Activated naive CD4-positive, alpha-beta T cell treated with anti-CD3 and anti-CD28 coated beads, Interleukin-2, amount 50 U/mL, for 16 hours (primary cell): ENCODE measurements around the gene UVSSA.
"Not testable (repeated sequence)": the region's sequence is repeated elsewhere in the genome, so short reads cannot be mapped to it uniquely, and the experiment has no call there.

Experiments used
- DNase-seq: peaks from one replicate; pipeline ENCODE4 v3.0.0-alpha.2; 2020

Gene UVSSA

GRCh38 chr4:1365271-1366178 is 18.5 kb downstream of the UVSSA start:
- DNase-seq = no peak

DNA sequence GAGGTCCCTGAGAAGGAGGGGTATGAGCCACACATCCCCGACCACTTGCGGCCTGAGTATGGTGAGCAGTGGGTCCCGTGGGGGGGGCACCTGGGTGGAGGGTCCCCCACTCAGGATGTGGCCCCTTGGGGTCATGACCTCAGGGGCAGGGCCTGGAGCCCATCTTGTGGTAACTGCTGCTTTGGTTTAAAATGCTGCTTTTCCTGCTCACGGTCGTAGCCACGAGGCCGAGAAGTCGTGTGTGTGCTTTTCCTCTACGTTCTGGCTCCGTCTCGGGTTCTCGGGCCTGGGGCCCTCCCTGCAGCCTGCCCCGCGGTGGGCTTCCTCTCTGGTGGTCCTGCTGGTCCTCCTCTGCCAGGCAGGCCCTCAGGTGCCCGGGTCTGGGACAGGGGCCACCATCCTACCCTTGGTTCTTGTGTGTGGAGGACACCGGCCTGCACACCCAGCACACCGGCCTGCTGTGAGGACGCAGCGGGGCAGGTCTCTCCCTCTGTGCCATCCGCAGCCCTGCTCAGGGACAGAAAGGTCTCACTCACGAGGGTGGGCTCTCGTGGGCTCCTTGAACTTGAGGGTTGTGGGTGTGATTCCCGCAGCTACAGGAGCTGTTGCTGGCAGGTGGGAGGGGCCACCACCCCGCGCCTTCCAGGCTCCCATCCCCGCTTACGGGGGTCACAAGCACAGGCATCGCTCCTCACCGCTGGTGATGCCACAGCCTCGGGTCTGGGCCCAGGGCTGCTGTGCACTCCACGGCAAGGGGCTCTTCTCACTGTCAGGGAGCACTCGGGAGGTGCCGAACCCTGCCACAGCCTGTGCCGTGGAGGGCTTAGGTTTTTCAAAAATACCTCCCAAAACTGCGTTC is 19.6 kb downstream of the UVSSA start:
- peak; percentile 7 for DNase-seq

DNA sequence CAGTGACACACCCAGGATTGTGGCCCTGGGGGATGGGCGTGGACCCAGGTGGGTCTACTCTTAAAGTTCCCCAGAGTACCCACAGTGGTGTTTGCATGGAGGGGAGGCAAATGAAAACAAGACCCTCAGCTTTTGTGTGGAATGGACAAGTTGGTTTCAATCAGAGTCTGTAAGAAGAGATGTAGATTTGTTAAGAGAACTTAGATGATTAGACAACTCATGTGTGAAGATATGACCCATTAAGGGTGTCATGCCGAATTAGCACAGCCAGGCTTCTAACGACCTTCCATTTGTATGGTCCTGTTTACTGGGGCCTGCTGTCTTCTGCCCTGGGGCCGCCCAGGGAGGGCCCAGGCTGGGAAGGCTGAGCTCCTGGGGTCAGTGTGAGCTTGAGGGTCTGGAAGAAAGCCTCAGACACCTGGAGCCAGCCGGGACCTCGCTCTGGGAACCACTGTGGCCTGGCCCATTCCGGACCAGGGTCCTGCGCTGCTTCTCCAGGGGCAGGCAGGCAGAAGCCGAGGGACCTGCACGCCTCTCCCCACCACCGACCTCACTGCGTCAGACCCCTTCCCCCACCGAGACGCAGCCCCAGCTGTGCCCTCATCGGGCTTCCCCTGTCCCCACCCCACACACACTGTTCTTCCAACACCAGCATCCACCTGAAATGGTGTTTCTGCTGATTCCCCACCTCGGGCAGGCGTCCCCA is 20.4 kb downstream of the UVSSA start:
- peak; percentile 6 for DNase-seq

DNA sequence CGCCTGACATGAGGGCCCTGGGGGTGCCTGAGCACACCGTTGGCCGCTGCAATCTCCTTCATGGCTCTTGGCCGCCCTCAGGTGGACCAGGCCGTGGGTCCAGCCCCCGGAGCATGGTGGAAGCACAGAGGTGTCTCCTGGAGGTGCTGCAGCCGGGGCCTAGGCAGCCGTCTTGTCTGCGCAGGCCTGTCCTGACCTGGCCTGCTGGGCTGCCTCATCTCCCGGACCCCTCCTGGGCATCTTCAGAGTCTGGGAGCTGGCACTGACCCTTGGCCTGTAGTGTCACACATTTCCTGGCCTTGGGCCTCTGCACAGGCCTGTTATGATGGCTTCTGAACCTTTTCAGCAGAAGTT is 20.9 kb downstream of the UVSSA start:
- peak; percentile 8 for DNase-seq

GRCh38 chr4:1368421-1369090 is 21.5 kb downstream of the UVSSA start:
- DNase-seq = peak; percentile 10

DNA sequence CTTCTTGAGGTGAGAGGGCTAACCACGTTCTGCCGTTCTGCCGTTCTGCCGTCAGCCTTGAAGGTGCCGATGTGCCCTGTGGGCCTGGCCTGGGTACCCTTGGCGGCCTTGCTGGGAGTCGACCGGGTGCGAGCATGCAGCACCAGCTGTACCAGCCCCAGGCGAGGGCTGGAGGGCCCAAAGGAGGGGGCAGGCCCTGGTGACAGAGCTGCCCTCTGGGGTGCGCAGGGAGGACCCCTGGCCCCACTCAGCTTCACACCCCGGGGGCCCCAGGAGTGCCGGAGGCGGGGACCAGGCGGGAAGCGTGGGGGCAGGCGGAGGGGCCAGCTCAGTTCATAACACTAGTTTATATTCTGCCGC is 22.1 kb downstream of the UVSSA start:
- peak; percentile 7 for DNase-seq

DNA sequence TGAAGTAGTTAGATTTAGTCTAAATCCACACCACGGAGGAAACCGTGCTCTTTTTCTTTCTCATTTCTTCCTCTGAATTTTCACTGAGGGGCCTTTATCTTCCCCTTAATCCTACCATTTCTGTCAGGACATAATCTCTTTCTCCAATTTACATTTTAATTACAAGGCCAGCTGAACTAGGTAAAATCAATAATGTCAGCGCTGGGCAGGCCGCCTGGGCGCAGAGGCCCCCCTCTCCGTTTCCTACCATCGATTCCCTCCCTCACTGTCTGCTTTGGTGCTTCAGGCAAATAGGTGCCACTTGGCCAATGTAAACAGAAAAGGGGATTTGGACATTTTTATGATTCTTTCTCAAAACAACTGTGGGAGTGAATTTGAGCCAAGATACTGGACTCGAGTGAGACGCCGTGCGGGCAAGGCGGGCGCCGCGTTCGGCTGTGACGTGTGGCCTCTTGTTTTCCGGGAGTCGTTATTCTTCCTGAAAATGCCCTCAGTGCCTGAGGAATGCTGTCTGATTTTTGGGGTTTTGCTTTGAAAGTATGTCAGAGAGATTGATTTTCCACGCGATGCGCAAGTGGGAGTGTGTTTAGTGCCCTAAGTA is 22.6 kb downstream of the UVSSA start:
- no peak for DNase-seq

DNA sequence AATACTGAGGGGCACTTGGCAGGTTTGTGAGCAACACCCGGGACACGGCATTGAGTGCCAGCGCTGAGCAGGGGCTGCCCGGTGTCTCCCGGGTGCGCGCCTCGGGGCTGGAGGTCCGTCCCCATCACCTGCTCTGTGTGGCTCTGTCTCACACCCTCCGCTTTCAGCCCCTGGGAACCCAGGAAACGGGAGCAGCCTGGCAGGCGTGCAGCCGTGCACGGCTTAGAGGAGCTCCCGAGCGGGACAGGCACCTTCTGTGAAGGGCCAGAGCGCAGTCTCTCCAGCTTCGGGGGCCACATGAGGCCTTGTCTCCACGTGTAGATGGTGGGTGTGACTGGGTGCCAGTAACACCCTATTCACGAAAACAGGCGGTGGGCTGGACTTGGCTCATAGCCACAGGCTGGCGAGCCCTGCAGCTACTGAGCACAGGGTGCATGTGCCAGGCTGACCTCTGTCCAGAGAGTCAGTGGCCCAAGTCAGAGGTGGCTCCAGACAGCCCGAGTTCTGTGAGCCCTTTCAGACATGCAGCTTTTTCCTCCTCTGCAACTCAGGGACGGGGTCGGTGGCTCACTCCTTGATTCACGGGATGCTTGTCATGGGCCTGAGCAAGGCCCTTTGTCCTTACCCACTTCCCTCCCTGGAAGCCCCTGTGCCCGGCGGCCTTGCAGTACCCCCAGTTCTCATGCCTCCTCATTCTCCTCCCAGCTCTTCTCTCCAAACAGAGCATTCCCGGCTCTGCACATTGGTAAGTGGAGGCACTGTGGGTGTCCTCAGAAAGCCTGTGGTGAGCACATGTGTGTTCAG is 23.5 kb downstream of the UVSSA start:
- no peak for DNase-seq

DNA sequence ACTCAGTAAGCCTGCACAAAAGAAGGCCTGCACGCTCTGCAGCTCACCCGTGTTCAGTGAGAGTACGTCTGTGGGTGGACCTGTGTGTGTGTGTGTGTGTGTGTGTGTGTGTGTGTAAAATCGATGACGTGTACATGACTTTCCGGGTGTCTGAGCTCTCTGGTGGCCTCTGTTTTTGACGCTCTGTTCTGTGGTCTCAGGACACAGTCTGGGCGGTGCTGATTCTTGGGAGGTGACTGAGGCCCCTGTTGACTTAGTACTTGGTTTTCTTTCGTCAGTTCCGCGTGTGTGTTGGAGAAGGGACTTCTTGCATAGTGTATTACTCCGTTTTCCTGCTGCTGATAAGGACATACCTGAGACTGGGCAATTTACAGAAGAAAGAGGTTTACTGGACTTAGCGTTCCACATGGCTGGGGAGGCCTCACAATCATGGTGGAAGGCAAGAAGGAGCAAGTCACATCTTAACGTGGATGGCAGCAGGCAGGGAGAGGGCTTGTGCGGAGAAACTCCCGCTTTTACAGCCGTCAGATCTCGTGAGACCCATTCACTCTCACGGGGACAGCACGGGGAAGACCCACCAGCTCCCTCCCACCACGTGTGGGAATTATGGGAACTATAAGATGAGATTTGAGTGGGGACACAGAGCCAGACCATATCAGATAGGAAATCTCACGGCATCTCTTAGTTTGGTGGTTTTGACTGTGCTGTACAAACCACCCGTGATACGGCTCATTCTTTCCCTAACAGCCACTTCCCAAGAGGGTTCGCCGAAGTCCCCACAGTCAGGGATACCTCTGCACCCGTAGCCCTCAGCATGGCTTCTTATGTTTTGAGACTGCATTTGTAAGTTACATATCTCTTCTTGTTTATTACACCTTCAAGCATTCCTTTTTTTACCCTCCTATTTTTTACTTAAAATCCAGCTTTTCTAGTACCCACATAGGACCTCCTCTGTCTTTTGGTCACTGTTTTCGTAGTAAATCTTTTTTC is 24.5 kb downstream of the UVSSA start:
- DNase-seq = no peak

GRCh38 chr4:1372576-1372975 is 25.6 kb downstream of the UVSSA start:
- DNase-seq = not testable (repeated sequence)

DNA sequence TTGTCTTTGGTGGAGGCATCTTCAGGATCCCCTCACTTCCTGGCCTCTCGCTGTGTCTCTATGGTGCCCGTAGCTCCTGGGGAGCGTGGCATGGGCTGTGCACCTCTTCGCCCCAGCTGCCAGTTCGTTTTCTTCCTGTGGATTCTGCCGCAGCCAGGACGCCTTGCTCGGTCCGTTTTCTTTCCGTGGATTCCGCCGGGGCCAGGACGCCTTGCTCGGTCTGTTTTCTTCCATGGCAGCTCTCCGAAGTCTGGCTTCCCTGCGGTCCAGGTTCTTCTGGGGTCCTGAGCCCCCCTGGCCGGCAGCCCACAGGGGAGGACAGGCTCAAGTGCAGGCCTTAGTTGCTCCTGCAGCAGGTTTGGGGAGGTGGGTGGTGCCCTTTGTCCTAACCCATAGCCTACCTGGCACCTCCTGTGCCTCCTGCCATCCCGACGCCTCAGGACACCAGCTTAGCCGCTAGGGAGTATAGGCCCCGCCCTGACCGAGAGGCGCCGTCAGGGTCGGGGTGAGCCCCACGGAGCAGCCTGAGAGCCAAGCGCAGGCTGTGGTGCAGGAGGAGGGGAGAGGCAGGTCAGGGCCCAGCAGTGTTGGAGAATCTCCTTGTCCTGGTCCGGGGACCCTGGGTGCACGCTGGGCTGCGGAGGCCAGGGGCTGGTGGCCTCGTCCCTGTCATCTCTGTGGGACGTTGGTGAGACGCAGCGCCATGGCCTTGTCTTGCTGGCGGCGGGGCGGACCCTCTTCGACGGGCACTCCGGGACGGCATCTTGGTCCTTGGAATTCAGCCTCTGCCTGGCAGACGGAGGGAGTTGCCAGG is 27.1 kb downstream of the UVSSA start:
- peak; percentile 10 for DNase-seq

- peak; percentile 7 for DNase-seq
Observed at GRCh38 chr4:1374706-1375045, 27.7 kb downstream of the UVSSA start.

GRCh38 chr4:1375051-1375721 is 28.2 kb downstream of the UVSSA start:
- peak; percentile 6 for DNase-seq

DNA sequence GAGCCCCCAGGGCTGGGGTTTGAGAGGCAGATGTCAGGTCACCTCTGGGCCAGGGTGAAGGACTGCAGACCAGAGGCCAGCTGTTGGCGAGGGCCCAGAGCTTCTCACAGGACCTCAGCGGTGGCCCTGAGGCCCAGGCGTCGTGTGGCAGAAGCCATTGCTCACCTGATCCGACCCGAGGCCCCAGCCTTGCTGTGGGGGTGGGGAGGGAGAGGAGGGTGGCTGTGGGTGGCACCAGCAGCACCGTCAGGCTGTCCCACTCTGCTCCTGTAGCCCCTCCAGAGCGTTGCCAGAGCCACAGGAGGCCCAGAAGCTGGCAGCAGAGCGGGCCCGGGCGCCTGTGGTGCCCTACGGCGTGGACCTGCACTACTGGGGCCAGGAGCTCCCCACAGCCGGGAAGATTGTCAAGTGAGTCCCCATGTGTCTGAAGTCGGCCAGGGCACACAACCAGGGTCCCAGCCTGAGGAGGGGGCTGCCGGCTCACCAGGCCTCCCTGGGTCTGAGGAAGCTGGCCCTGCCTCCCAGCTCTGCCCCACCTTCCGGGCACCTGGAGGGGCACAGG is 28.8 kb downstream of the UVSSA start:
- no peak for DNase-seq

DNA sequence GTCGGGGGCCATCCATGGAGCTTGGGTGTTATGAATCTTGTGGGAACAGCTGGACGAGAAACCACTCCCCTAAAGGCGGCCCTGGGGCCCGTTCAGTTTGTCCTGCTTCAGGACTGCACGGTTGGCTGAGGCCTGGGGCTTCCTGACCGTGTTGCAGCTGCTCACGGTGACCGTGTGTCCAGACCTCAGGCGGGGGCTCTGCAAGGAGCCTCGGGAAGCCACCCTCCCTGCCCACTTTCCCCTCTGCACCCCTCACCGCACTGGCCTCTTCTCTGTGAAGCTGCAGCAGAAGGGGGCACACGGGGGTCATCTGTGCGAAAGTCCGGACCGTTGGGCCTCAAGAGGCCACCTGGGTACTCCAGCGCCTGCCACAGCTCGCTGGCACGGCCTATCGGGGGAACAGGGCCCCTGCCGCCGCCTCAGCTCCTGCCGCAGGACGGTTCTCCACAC is 29.4 kb downstream of the UVSSA start:
- no peak for DNase-seq

DNA sequence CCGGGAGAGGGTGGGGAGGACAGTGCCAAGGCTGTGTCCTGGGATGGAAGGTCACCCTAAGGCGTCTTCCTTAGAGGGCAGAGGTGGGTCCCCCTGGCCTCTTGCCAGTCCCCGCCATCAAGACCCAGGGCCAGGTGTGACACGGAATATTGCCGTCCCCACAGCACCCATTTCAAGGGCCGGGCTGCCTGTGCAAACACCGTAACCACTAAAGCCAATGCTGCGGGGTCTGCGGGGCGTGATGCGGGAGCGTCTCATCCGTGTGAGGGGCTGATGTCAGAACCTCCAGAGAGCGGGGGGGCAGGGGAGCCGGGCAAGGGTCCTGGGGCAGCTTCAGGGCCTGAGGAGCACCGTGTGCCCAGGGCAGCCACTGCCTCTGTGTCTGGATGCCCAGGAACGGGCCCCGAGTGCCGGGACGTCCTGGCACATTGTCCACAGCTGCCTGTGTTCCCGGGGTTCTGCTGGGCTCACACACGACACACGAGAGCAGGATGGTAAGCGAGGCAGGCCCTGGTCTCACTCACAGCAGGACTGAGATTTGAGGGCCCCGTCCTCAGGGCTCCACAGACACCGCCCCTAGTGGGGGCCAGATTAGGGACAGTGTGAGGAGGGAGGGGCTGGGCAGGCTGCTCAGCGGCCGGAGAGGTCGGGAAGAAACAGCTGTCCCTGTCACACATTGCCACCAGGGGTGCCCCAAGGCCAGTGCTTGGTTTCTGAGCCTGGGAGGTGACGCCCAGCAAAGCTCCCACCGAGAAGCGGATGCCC is 30.0 kb downstream of the UVSSA start:
- DNase-seq = no peak

GRCh38 chr4:1377606-1378261 is 30.7 kb downstream of the UVSSA start:
- DNase-seq = peak; percentile 5
